DND-41 (cell line): ENCODE measurements around the gene FOXJ3.
A peak's percentile ranks its signal among the peaks of the same experiment; 100 is the strongest.

ENCODE experiments used
- ATAC-seq: fragments of 200-7000 bp; cut with Tn5 transposase; 3 replicates; pipeline ENCODE4 v1.9.1; 2021; ENCODE audit warnings: low read depth; ENCODE audit not compliant: insufficient read depth
- DNase-seq: peaks from one replicate; pipeline ENCODE4 v3.0.0-alpha.2; 2020
- H2AFZ ChIP-seq: 2 replicates; pipeline ENCODE4 v1.6.0; 2012; ENCODE audit warnings: low read depth, low read length
- H3K27ac ChIP-seq: 2 replicates; pipeline ENCODE4 v1.5.1; 2012; ENCODE audit warnings: low read length, inconsistent platforms
- H3K27me3 ChIP-seq: fragments of 200-600 bp; sonication (generic); 2 replicates; pipeline ENCODE4 v1.6.0; 2012; ENCODE audit warnings: low read length, mild to moderate bottlenecking, inconsistent platforms; ENCODE audit not compliant: insufficient read depth, poor library complexity
- H3K36me3 ChIP-seq: 2 replicates; pipeline ENCODE4 v1.5.1; 2012; ENCODE audit warnings: low read length, inconsistent platforms; ENCODE audit not compliant: insufficient read depth
- H3K4me1 ChIP-seq: 2 replicates; pipeline ENCODE4 v1.5.1; 2012; ENCODE audit warnings: mild to moderate bottlenecking, low read length; ENCODE audit not compliant: insufficient read depth
- H3K4me2 ChIP-seq: 2 replicates; pipeline ENCODE4 v1.6.0; 2012; ENCODE audit warnings: mild to moderate bottlenecking, moderate library complexity, low read length, inconsistent platforms; ENCODE audit not compliant: insufficient read depth
- H3K4me3 ChIP-seq, 2 experiments: fragments of 200-600 bp in 1 of 2; shearing (Covaris generic) in 1 of 2; 2 replicates each; pipeline ENCODE4 v1.5.1; 2012 to 2016; ENCODE audit warnings: inconsistent platforms in 2 of 2, low read length in 2 of 2, mild to moderate bottlenecking in 2 of 2, low read depth in 1 of 2, moderate library complexity in 1 of 2
- H3K79me2 ChIP-seq: 2 replicates; pipeline ENCODE4 v1.6.0; 2012; ENCODE audit warnings: low read length, inconsistent platforms; ENCODE audit not compliant: insufficient read depth
- H3K9ac ChIP-seq: 2 replicates; pipeline ENCODE4 v1.6.0; 2012; ENCODE audit warnings: low read depth, mild to moderate bottlenecking, inconsistent platforms, low read length, moderate library complexity
- H3K9me3 ChIP-seq: 2 replicates; pipeline ENCODE4 v1.5.1; 2012; ENCODE audit warnings: low read length, moderate library complexity, mild to moderate bottlenecking, inconsistent platforms; ENCODE audit not compliant: insufficient read depth, severe bottlenecking
- H4K20me1 ChIP-seq: 2 replicates; pipeline ENCODE4 v1.6.0; 2012; ENCODE audit warnings: low read length; ENCODE audit not compliant: insufficient read depth
- CTCF ChIP-seq: IDR thresholded peaks from 2 replicates; pipeline ENCODE4 v1.5.1; 2012; ENCODE audit warnings: borderline replicate concordance, low read length, moderate library complexity, mild to moderate bottlenecking; ENCODE audit not compliant: poor library complexity, severe bottlenecking; ENCODE audit errors: extremely low read depth
- EZH2 ChIP-seq: IDR thresholded peaks from 3 replicates; pipeline ENCODE4 v1.6.1; 2012; ENCODE audit warnings: borderline replicate concordance, low read depth, mild to moderate bottlenecking, moderate library complexity, low read length, inconsistent platforms; ENCODE audit not compliant: severe bottlenecking

The FOXJ3 gene

DNA sequence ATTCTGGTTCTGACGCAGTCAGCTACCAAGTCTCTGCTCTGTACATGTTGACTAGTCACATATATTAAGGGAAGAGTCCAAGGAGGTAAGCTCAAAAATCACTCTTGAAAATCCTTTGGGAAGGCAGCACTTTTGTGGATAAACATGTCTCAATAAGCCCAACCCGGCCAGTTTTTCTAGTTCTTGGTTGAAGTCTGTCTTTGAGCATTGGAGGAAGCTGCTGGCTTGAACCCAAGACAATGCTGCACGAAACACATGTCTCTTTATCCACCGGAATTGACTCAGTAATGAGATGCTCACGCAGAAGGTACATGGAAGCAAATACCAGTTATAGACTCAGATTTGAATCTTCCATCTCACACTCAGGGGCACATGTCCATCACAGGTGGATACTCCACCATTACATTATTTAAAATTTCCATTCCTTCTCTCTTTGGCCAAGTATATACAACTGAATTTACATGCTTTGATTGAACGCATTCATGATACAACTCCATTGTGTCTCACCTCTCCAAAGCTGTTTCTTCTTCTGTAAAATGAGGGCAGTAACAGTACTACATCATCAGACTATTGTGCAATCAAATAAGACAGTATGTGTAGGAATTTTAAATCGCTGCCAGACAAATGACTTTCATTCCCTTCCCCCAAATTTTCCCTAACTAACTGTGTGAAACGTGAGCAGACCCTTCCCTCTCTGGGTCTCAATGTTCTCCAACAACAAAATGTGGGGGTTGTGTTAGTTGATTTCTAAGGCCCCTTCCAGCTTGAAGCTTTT, 160.9 kb downstream of the FOXJ3 start:
- Histone ChIP-seq H4K20me1 (no peaks in the 10 kb centered on the region), H3K9me3 (no peaks in the 10 kb centered on the region), H3K27me3 (no peaks in the 10 kb centered on the region), H3K79me2 (no peaks in the 10 kb centered on the region), H2AFZ (no peak overlapping the region), H3K4me2 (no peak overlapping the region), H3K4me1 (no peaks in the 10 kb centered on the region), H3K9ac (no peak overlapping the region), H3K27ac (no peak overlapping the region), H3K36me3 (no peaks in the 10 kb centered on the region; the same call in 1 of the 2 replicates), H3K4me3 (no peak overlapping the region)
- DNase-seq (no peak), ATAC-seq (no peak)
- TF ChIP-seq EZH2, result no peak

- H3K4me1 ChIP-seq, result no peaks in the 10 kb centered on the region
- peak; percentile 83 for ATAC-seq
- H2AFZ ChIP-seq, result no peak overlapping the region
- no peaks in the 10 kb centered on the region for H3K36me3 ChIP-seq
- H4K20me1 ChIP-seq, result no peaks in the 10 kb centered on the region
- H3K4me3 ChIP-seq, result no peak overlapping the region
- no peak overlapping the region for H3K4me2 ChIP-seq
- H3K27me3 ChIP-seq, result no peaks in the 10 kb centered on the region
- DNase-seq, result peak; percentile 75
- H3K79me2 ChIP-seq, result no peaks in the 10 kb centered on the region
- no peak overlapping the region for H3K9ac ChIP-seq
- TF ChIP-seq EZH2, result no peak
- peak; percentile 97 for TF ChIP-seq CTCF
- no peaks in the 10 kb centered on the region for H3K9me3 ChIP-seq
- H3K27ac ChIP-seq, result 0 out of 2 replicates have a peak overlapping the region, but pooled peaks have one; percentile 11
These were observed 161.7 kb downstream of the FOXJ3 start for GRCh38 chr1:42173155-42173933.

GRCh38 chr1:42172381-42173133, 162.5 kb downstream of the FOXJ3 start:
- Histone ChIP-seq H2AFZ (no peak overlapping the region), H3K9me3 (no peaks in the 10 kb centered on the region), H3K9ac (no peak overlapping the region), H3K79me2 (no peaks in the 10 kb centered on the region), H3K4me3 (no peak overlapping the region), H3K36me3 (no peaks in the 10 kb centered on the region), H3K27ac (peak overlapping the region; percentile 11; the same call in 1 of the 2 replicates), H4K20me1 (no peaks in the 10 kb centered on the region), H3K4me1 (no peaks in the 10 kb centered on the region), H3K27me3 (no peaks in the 10 kb centered on the region), H3K4me2 (no peak overlapping the region)
- DNase-seq (no peak), ATAC-seq (no peak)
- TF ChIP-seq CTCF (no peak), EZH2 (no peak)
